ENCODE measurements around the gene TPK1.

Gene TPK1

DNA sequence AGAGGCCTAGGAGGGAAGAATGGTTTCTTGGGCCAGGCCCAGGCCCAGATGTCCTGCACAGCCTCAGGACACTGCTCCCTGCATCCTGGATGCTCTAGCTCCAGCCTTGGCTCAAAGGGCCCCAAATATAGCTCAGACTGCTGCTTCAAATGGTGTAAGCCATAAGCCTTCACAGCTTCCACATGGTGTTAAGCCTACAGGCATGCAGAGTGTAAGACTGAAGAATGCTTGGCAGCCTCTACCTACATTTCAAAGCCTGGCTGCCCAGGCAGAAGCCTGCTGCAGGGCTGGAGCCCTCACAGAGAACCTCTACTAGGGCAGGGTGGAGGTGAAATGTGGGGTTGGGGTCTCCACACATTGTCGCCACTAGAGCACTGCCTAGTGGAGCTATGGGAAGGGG is 118.1 kb downstream of the TPK1 start:
- Histone ChIP-seq H3K4me1 (ENCODE audit: insufficient read depth, poor library complexity, severe bottlenecking) (peaks cover 6% of the 10 kb centered on the region), H3K36me3 (ENCODE audit: low read depth) (no peaks in the 10 kb centered on the region), H3K27me3 (ENCODE audit: insufficient read depth, poor library complexity, severe bottlenecking) (no peaks in the 10 kb centered on the region), H3K9me3 (ENCODE audit: severe bottlenecking) (no peaks in the 10 kb centered on the region), H3K4me3 (ENCODE audit: severe bottlenecking) (no peak overlapping the region), H3K27ac (ENCODE audit: poor library complexity, severe bottlenecking) (no peak overlapping the region)
- ATAC-seq (ENCODE audit: low read depth) (no peak), DNase-seq (ENCODE audit: low spot score) (no peak)
- TF ChIP-seq, protein P1, sequence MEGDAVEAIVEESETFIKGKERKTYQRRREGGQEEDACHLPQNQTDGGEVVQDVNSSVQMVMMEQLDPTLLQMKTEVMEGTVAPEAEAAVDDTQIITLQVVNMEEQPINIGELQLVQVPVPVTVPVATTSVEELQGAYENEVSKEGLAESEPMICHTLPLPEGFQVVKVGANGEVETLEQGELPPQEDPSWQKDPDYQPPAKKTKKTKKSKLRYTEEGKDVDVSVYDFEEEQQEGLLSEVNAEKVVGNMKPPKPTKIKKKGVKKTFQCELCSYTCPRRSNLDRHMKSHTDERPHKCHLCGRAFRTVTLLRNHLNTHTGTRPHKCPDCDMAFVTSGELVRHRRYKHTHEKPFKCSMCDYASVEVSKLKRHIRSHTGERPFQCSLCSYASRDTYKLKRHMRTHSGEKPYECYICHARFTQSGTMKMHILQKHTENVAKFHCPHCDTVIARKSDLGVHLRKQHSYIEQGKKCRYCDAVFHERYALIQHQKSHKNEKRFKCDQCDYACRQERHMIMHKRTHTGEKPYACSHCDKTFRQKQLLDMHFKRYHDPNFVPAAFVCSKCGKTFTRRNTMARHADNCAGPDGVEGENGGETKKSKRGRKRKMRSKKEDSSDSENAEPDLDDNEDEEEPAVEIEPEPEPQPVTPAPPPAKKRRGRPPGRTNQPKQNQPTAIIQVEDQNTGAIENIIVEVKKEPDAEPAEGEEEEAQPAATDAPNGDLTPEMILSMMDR (IDR thresholded peaks at IDR 0.05; ENCODE audit: poor library complexity, severe bottlenecking), result no peak

DNA sequence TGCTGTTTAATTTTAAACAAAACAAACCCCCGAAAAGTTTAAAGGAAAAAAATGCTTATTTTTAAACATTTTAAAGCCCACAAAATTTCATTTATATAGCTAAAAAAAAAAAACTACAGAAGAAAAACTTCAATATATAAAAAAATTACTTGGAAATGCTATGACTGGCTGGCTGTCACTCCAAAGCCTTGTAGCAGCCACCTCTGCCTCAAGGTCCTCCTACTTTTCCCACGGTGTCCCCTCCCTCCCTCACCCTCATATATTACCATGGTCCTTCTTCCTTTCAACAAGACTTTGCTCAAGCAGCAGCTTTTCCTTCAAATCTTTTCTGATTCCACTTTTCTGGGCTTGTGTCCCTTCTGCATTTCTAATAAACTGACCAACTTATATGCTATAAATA is 122.0 kb downstream of the TPK1 start:
- Histone ChIP-seq H3K9me3 (ENCODE audit: severe bottlenecking) (no peaks in the 10 kb centered on the region), H3K4me3 (ENCODE audit: severe bottlenecking) (no peak overlapping the region), H3K27ac (ENCODE audit: poor library complexity, severe bottlenecking) (no peak overlapping the region), H3K36me3 (ENCODE audit: low read depth) (no peaks in the 10 kb centered on the region), H3K27me3 (ENCODE audit: insufficient read depth, poor library complexity, severe bottlenecking) (no peaks in the 10 kb centered on the region), H3K4me1 (ENCODE audit: insufficient read depth, poor library complexity, severe bottlenecking) (no peaks in the 10 kb centered on the region)
- TF ChIP-seq, protein P1 (IDR thresholded peaks at IDR 0.05; ENCODE audit: poor library complexity, severe bottlenecking), result no peak
- no peak for ATAC-seq (ENCODE audit: low read depth)
- DNase-seq (ENCODE audit: low spot score), result no peak

DNA sequence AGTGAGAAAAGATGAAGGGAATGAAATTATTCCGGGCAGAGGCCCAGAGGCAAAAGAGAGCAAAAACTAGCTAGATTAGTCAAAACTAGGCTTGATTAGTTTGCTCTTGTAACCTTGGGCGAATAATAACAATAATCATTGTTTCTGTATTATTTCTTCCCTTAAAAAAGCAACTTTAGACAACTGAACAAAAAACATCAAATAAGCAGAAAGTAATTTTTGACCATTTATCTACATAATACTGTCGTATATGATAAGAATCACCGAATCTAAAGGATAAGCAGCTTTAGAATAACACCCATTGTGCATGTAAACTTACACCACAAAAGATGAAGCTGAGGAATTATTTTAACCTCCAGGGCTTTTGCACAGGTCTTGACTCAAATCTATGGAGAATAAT is 125.1 kb downstream of the TPK1 start:
- TF ChIP-seq, protein P1 (IDR thresholded peaks at IDR 0.05; ENCODE audit: poor library complexity, severe bottlenecking), result no peak
- Histone ChIP-seq H3K4me1 (ENCODE audit: insufficient read depth, poor library complexity, severe bottlenecking) (no peaks in the 10 kb centered on the region), H3K27ac (ENCODE audit: poor library complexity, severe bottlenecking) (no peak overlapping the region), H3K4me3 (ENCODE audit: severe bottlenecking) (no peak overlapping the region), H3K9me3 (ENCODE audit: severe bottlenecking) (peaks cover 2% of the 10 kb centered on the region), H3K27me3 (ENCODE audit: insufficient read depth, poor library complexity, severe bottlenecking) (no peaks in the 10 kb centered on the region), H3K36me3 (ENCODE audit: low read depth) (no peaks in the 10 kb centered on the region)
- ATAC-seq (ENCODE audit: low read depth) (no peak), DNase-seq (ENCODE audit: low spot score) (no peak)

DNA sequence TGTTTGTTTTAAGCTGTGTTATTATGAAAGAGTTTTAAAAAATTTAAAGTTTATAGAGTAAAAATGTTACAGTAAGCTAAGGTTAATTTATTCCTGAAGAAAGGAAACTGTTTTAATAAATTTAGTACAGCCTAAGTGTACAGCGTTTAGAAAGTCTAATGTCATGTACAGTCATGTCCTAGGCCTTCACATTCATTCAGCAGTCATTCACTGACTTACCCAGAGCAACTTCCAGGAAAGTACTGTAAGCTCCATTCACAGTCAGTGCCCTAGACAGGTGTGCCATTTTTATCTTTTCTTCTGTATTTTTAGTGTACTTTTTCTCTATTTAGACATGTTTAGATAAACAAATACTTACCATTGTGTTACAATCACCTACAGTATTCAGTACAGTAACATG is 126.8 kb downstream of the TPK1 start:
- TF ChIP-seq, protein P1 (IDR thresholded peaks at IDR 0.05; ENCODE audit: poor library complexity, severe bottlenecking), result no peak

DNA sequence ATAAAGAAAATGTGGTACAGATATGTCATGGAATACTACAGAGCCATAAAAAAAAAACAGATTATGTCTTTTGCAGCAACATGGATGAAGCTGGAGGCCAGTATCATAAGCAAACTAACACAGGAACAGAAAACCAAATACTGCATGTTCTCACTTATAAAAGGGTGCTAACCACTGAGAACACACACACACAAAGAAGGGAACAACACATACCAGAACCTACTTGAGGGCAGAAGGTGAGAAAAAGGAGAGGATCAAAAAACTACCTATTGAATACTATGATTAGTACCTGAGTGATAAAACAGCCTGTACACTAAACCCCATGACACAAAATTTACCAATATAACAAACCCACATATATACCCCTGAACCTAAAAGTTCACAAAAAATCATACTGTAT is 144.6 kb downstream of the TPK1 start:
- TF ChIP-seq, protein P1 (IDR thresholded peaks at IDR 0.05; ENCODE audit: poor library complexity, severe bottlenecking), result no peak
- no peaks in the 10 kb centered on the region for H3K9me3 ChIP-seq (ENCODE audit: severe bottlenecking)
- DNase-seq (ENCODE audit: low spot score), result no peak
- H3K4me1 ChIP-seq (ENCODE audit: insufficient read depth, poor library complexity, severe bottlenecking), result no peaks in the 10 kb centered on the region
- H3K4me3 ChIP-seq (ENCODE audit: severe bottlenecking), result no peak overlapping the region
- ATAC-seq (ENCODE audit: low read depth), result no peak
- H3K27ac ChIP-seq (ENCODE audit: poor library complexity, severe bottlenecking), result no peak overlapping the region
- no peaks in the 10 kb centered on the region for H3K27me3 ChIP-seq (ENCODE audit: insufficient read depth, poor library complexity, severe bottlenecking)
- no peaks in the 10 kb centered on the region for H3K36me3 ChIP-seq (ENCODE audit: low read depth)

More for the DNA sequence above, 126.8 kb downstream of the TPK1 start:
- H3K36me3 ChIP-seq (ENCODE audit: low read depth), result no peaks in the 10 kb centered on the region
- no peak for ATAC-seq (ENCODE audit: low read depth)
- H3K27ac ChIP-seq (ENCODE audit: poor library complexity, severe bottlenecking), result no peak overlapping the region
- H3K27me3 ChIP-seq (ENCODE audit: insufficient read depth, poor library complexity, severe bottlenecking), result no peaks in the 10 kb centered on the region
- no peak overlapping the region for H3K4me3 ChIP-seq (ENCODE audit: severe bottlenecking)
- DNase-seq (ENCODE audit: low spot score), result no peak
- H3K9me3 ChIP-seq (ENCODE audit: severe bottlenecking), result peaks cover 2% of the 10 kb centered on the region
- no peaks in the 10 kb centered on the region for H3K4me1 ChIP-seq (ENCODE audit: insufficient read depth, poor library complexity, severe bottlenecking)
